KOPT-K1 (cell line): ENCODE measurements around the gene DEFB131B.

ENCODE experiments used
- H3K27ac ChIP-seq: fragments of 200-600 bp; sonication (generic); 2 replicates; pipeline ENCODE4 v1.5.1; 2016; ENCODE audit warnings: antibody characterized with exemption, mild to moderate bottlenecking, low read depth, low read length; ENCODE audit not compliant: poor library complexity, severe bottlenecking
- H3K36me3 ChIP-seq: fragments of 200-600 bp; sonication (generic); 2 replicates; pipeline ENCODE4 v1.5.1; 2017; ENCODE audit warnings: antibody characterized with exemption, mild to moderate bottlenecking, low read length, moderate library complexity; ENCODE audit not compliant: insufficient read depth
- H3K9me3 ChIP-seq: fragments of 200-600 bp; sonication (generic); 2 replicates; pipeline ENCODE4 v1.5.1; 2017; ENCODE audit warnings: antibody characterized with exemption, low read length, mild to moderate bottlenecking; ENCODE audit not compliant: insufficient read depth, poor library complexity, severe bottlenecking

DEFB131B gene

GRCh38 chr11:71929491-71929890, 51.2 kb downstream of the DEFB131B start:
- peak overlapping the region; percentile 96 for H3K27ac ChIP-seq
- no peaks in the 10 kb centered on the region for H3K9me3 ChIP-seq
- H3K36me3 ChIP-seq, result peaks cover 10% of the 10 kb centered on the region; the same call in 1 of the 2 replicates

GRCh38 chr11:71930556-71931244, 52.4 kb downstream of the DEFB131B start:
- H3K36me3 ChIP-seq, result peaks cover 6% of the 10 kb centered on the region; the same call in 1 of the 2 replicates
- H3K27ac ChIP-seq, result no peak overlapping the region
- no peaks in the 10 kb centered on the region for H3K9me3 ChIP-seq

- Histone ChIP-seq H3K27ac (no peak overlapping the region), H3K9me3 (no peaks in the 10 kb centered on the region), H3K36me3 (peaks cover 3% of the 10 kb centered on the region; the same call in 1 of the 2 replicates)
These were observed 53.0 kb downstream of the DEFB131B start for GRCh38 chr11:71931245-71931602.

- H3K9me3 ChIP-seq, result no peaks in the 10 kb centered on the region
- H3K36me3 ChIP-seq, result peaks cover 10% of the 10 kb centered on the region; the same call in 1 of the 2 replicates
- no peak overlapping the region for H3K27ac ChIP-seq
These were observed 55.1 kb downstream of the DEFB131B start for GRCh38 chr11:71933141-71933933.
